Stimulated activated naive CD8-positive, alpha-beta T cell treated with anti-CD3 and anti-CD28 coated beads, Interleukin-15, amount 100 ng/mL, for 72 hours (primary cell): ENCODE measurements around the gene RMND1.

Experiments used
- ATAC-seq: fragments of 150-1000 bp; cut with Tn5 transposase; 2 replicates; pipeline ENCODE4 v1.10.0; 2021; ENCODE audit warnings: mild to moderate bottlenecking, moderate library complexity
- DNase-seq, 2 donors: peaks; one replicate each; pipeline ENCODE4 v3.0.0; 2021 to 2022
- H3K27ac Mint-ChIP-seq, 2 donors: one replicate each; pipeline ENCODE4 v1.8.0; 2022; ENCODE audit warnings: mild to moderate bottlenecking in 2 of 2, mixed read lengths in 2 of 2, moderate library complexity in 2 of 2
- H3K27me3 Mint-ChIP-seq: one replicate; pipeline ENCODE4 v1.8.0; 2022; ENCODE audit warnings: mixed read lengths
- H3K4me1 Mint-ChIP-seq: one replicate; pipeline ENCODE4 v1.8.0; 2022; ENCODE audit warnings: mild to moderate bottlenecking, mixed read lengths
- H3K4me3 Mint-ChIP-seq, 2 donors: one replicate each; pipeline ENCODE4 v1.8.0; 2022; ENCODE audit warnings: mild to moderate bottlenecking in 2 of 2, mixed read lengths in 2 of 2, moderate library complexity in 1 of 2
- H3K9me3 Mint-ChIP-seq, 2 donors: one replicate each; pipeline ENCODE4 v1.8.0; 2022; ENCODE audit warnings: mixed read lengths in 2 of 2

Gene RMND1

GRCh38 chr6:151413372-151414145 lies 38.4 kb downstream of the RMND1 start:
- Mint-ChIP-seq H3K27me3 (no peaks in the 10 kb centered on the region), H3K27ac (peak overlapping the region in 1 of 2 donors; percentile 36), H3K9me3 (no peaks in the 10 kb centered on the region), H3K4me3 (no peak overlapping the region), H3K4me1 (peaks cover 17% of the 10 kb centered on the region)
- ATAC-seq, result peak; percentile 73
- DNase-seq, result peak in 1 of 2 donors; percentile 17

- no peak overlapping the region for H3K27ac Mint-ChIP-seq
- H3K4me1 Mint-ChIP-seq, result peaks cover 17% of the 10 kb centered on the region
- ATAC-seq (no peak), DNase-seq (no peak)
- H3K9me3 Mint-ChIP-seq, result no peaks in the 10 kb centered on the region
- no peak overlapping the region for H3K4me3 Mint-ChIP-seq
- H3K27me3 Mint-ChIP-seq, result no peaks in the 10 kb centered on the region
Measured at GRCh38 chr6:151412909-151413308, 39.0 kb downstream of the RMND1 start.

- no peak for DNase-seq
- Mint-ChIP-seq H3K9me3 (no peaks in the 10 kb centered on the region), H3K27me3 (no peaks in the 10 kb centered on the region), H3K27ac (peak overlapping the region in 1 of 2 donors; percentile 94), H3K4me3 (no peak overlapping the region), H3K4me1 (peaks cover 20% of the 10 kb centered on the region)
- no peak for ATAC-seq
Measured at GRCh38 chr6:151409679-151410078, 42.2 kb downstream of the RMND1 start.

DNA sequence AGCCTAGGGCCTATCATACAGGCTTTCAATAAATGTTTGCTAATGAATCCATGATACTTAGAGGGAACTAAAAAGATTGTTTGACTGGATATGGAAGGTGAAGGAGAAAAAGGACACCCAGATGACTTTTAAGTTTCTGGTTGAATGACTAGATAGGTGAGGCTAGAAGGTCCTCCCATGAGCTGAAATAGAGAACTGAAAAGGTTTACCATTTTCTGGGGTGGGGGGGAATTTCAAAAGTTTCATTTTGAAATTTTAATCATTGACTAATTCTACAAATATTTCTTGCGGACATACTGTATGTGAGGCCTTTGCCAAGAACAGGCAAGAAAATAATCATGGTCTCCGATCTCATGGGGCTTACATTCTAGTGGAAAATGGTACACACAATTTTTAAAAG lies 42.7 kb downstream of the RMND1 start:
- DNase-seq (no peak), ATAC-seq (no peak)
- Mint-ChIP-seq H3K9me3 (no peaks in the 10 kb centered on the region), H3K27ac (no peak overlapping the region), H3K4me3 (no peak overlapping the region), H3K4me1 (peaks cover 16% of the 10 kb centered on the region), H3K27me3 (no peaks in the 10 kb centered on the region)

GRCh38 chr6:151408858-151409257 lies 43.1 kb downstream of the RMND1 start:
- H3K27ac Mint-ChIP-seq, result peak overlapping the region in 1 of 2 donors; percentile 57
- peaks cover 12% of the 10 kb centered on the region for H3K4me1 Mint-ChIP-seq
- DNase-seq (no peak), ATAC-seq (no peak)
- H3K27me3 Mint-ChIP-seq, result no peaks in the 10 kb centered on the region
- no peak overlapping the region for H3K4me3 Mint-ChIP-seq
- no peaks in the 10 kb centered on the region for H3K9me3 Mint-ChIP-seq

DNA sequence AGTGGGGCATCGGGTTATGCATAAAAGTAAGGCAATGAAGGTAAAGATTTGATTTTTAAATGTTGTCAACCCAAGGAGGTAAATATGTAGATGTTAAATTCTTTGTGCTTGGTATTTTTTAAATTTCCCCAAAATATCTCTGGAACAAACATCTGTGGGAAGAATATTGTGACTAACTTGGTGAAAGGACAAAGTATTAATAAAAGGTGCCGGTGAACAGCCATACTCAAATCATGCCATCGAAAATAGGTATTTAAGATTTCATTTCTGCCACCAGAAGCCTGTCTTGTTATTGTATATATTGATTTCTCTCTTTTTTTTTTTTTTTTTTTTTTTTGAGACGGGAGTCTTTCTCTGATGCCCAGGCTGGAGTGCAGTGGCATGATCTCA lies 48.0 kb downstream of the RMND1 start:
- H3K27me3 Mint-ChIP-seq, result no peaks in the 10 kb centered on the region
- no peak overlapping the region for H3K4me3 Mint-ChIP-seq
- no peak for ATAC-seq
- no peak overlapping the region for H3K27ac Mint-ChIP-seq
- peaks cover 37% of the 10 kb centered on the region for H3K4me1 Mint-ChIP-seq
- H3K9me3 Mint-ChIP-seq, result no peaks in the 10 kb centered on the region
- no peak for DNase-seq

DNA sequence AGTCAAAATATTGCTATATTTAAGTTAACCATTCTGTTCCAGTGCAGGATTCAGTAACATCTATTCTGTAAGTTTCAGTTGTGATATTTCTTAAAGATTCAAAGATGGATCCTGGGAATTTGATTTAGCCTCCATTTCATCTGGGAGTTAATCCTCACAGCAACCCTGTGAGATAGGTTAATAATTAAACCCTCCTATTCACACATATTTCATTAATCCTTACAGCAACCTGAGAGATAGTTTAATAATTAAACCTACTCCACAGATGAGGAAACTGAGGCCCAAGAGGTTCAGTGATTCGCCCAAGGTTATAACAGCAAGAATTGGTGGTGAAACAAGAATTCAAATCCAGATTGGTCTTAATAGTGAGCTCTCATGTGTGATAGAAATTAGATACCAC lies 49.7 kb downstream of the RMND1 start:
- no peak for ATAC-seq
- no peaks in the 10 kb centered on the region for H3K9me3 Mint-ChIP-seq
- peaks cover 48% of the 10 kb centered on the region for H3K4me1 Mint-ChIP-seq
- no peak overlapping the region for H3K27ac Mint-ChIP-seq
- H3K27me3 Mint-ChIP-seq, result no peaks in the 10 kb centered on the region
- no peak overlapping the region for H3K4me3 Mint-ChIP-seq
- no peak for DNase-seq

- no peak for ATAC-seq
- Mint-ChIP-seq H3K27me3 (no peaks in the 10 kb centered on the region), H3K27ac (peak overlapping the region in 1 of 2 donors; percentile 46), H3K4me3 (no peak overlapping the region), H3K9me3 (no peaks in the 10 kb centered on the region), H3K4me1 (peaks cover 54% of the 10 kb centered on the region)
- DNase-seq, result no peak
Measured at GRCh38 chr6:151400473-151400872, 51.5 kb downstream of the RMND1 start.

GRCh38 chr6:151399679-151400078 lies 52.2 kb downstream of the RMND1 start:
- DNase-seq (no peak), ATAC-seq (peak; percentile 64)
- Mint-ChIP-seq H3K9me3 (no peaks in the 10 kb centered on the region), H3K27ac (no peak overlapping the region), H3K27me3 (no peaks in the 10 kb centered on the region), H3K4me1 (peaks cover 62% of the 10 kb centered on the region), H3K4me3 (no peak overlapping the region)

DNA sequence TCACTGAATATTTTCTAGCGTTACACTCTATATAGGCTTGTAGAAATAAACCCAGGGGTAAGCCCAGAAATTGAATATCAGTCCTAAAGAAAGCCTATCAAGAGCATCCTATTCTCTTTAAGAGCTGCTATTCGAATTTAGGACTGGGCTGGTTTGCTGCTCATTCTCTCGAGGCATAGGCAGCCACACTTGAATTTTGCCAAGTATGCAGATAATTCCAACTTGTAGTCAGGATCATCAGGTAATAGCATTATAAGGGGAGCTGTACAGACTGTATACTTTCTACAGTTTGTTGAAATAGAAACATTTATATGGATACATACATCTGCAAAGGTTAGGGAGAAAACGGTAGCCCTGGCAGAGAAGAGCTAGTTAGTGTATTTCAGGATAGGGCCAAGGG lies 58.5 kb downstream of the RMND1 start:
- ATAC-seq (no peak), DNase-seq (no peak)
- peak overlapping the region; percentile 92 to 98 for H3K4me3 Mint-ChIP-seq
- H3K4me1 Mint-ChIP-seq, result peaks cover 63% of the 10 kb centered on the region
- no peaks in the 10 kb centered on the region for H3K27me3 Mint-ChIP-seq
- no peaks in the 10 kb centered on the region for H3K9me3 Mint-ChIP-seq
- no peak overlapping the region for H3K27ac Mint-ChIP-seq

GRCh38 chr6:151392427-151392826 lies 59.5 kb downstream of the RMND1 start:
- Mint-ChIP-seq H3K4me3 (peak overlapping the region; percentile 92 to 98), H3K4me1 (peaks cover 60% of the 10 kb centered on the region)
- ATAC-seq, result no peak

DNA sequence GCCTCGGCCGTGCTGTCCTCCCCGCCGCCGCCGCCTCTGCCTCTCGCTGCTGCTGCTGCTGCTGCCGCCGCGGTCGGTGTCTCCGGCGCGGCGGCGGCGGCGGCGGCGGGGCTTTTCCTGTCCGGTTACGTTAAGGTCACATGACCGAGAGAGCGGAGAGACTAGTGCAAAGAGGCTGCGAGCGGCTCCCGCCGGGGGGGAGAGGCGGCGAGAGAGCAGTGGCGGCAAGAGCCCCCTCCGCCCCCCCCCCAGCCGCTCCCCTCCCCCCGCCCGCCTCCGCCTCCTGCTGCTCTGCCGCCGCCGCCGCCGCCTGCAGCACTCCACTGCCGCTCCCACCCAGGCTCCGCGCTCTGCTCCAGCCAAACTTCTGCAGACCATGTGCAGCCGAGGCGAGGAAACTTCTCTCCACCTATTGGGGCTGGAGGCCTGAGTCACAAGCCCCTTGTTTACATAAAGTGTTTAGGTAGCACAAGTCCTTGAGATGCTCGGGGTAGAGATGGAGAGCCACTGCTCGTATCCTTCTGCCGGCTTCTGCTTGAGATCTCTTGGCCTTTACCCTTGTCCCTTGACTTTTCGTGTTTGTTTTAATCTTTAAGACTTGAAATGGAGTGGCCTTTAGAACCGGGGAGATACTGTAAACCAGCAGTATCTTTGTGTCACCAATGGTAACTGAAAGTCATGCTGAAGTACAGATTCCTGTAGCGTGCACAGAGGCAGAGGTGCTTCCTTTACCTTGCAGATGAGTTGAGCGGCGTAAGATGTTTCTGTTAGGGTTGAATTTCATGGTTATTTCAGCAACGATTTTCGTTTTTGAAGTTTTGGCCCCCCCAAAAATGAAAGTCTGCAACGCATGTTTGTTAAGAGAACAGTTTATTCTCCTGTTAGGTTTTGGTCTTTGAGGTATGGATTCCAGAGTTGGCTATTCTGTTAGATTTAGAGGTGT lies 60.2 kb downstream of the RMND1 start, which contains the start of gene ZBTB2:
ZBTB2 (minus strand) TSS at position 89 of the 943 bp plus-strand sequence. CDS start 17,922 bp downstream, outside the sequence.
- peak within 1 kb of the TSS; percentile 96 to 99 for H3K27ac Mint-ChIP-seq
- DNase-seq, result peak; percentile 75 to 76
- H3K4me1 Mint-ChIP-seq, result peaks cover 59% of the 10 kb centered on the region
- peak within 1 kb of the TSS; percentile 92 to 98 for H3K4me3 Mint-ChIP-seq
- no peaks in the 10 kb centered on the region for H3K27me3 Mint-ChIP-seq
- ATAC-seq, result peak; percentile 13
- H3K9me3 Mint-ChIP-seq, result no peaks in the 10 kb centered on the region

More at GRCh38 chr6:151392427-151392826, 59.5 kb downstream of the RMND1 start:
- peak overlapping the region; percentile 96 to 99 for H3K27ac Mint-ChIP-seq
- no peaks in the 10 kb centered on the region for H3K27me3 Mint-ChIP-seq
- DNase-seq, result no peak
- H3K9me3 Mint-ChIP-seq, result no peaks in the 10 kb centered on the region

DNA sequence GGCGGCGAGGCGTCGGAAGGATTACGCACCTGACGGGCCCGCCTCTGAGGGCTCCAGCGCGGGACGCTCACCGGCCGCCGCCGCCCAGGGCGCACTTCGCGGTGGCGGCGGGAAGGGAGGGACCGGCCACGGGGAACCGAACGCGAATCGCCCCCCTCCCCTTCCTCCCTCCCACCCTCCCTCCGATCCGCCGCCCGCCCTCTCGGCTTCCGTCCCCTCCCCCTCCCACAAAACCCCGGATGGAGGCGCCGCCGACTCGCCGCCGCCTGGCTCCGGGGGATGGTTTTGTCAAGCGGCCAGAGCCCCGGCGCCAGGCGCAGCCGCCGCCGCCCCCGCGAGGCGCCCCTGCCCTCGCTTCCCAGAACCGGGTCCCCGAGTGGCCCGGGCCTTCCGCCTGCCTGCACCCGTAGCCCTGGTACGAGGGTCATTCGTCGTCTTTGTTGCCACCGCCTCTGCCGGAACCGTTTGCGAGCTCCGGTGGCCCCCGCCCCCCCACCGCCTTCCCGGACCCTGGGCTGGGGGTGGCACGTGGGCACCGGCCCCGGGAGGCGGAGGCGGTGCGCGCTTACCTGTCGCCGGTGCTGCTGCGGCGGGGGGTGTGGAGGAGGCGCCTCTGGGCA lies 61.0 kb downstream of the RMND1 start:
- peaks cover 57% of the 10 kb centered on the region for H3K4me1 Mint-ChIP-seq
- ATAC-seq, result peak; percentile 0
- H3K27ac Mint-ChIP-seq, result peak overlapping the region; percentile 96 to 99
- no peaks in the 10 kb centered on the region for H3K27me3 Mint-ChIP-seq
- H3K4me3 Mint-ChIP-seq, result peak overlapping the region; percentile 92 to 98
- H3K9me3 Mint-ChIP-seq, result no peaks in the 10 kb centered on the region
- DNase-seq, result peak; percentile 82 to 84

- no peaks in the 10 kb centered on the region for H3K9me3 Mint-ChIP-seq
Measured at GRCh38 chr6:151390276-151390850, 61.6 kb downstream of the RMND1 start.

More at GRCh38 chr6:151390276-151390850, 61.6 kb downstream of the RMND1 start:
- Mint-ChIP-seq H3K4me1 (peaks cover 58% of the 10 kb centered on the region), H3K27ac (peak overlapping the region in 1 of 2 donors; percentile 85), H3K27me3 (no peaks in the 10 kb centered on the region), H3K4me3 (peak overlapping the region; percentile 61 to 63)
- ATAC-seq (peak; percentile 88), DNase-seq (peak; percentile 99)
